ENCODE measurements around the gene LMNTD1.
"Not testable (repeated sequence)": the region's sequence is repeated elsewhere in the genome, so short reads cannot be mapped to it uniquely, and the experiment has no call there.

Gene LMNTD1

GRCh38 chr12:25553098-25553497 lies at the start of gene LMNTD1:
Gene LMNTD1 (minus strand): TSS chr12:25553283. CDS start chr12:25552959, 324 bp downstream.
- no peak for DNase-seq (ENCODE audit: low spot score)

GRCh38 chr12:25598956-25599355 lies 45.9 kb upstream of the LMNTD1 start:
- DNase-seq (ENCODE audit: low spot score), result no peak

- DNase-seq (ENCODE audit: low spot score), result not testable (repeated sequence)
These were observed 42.4 kb upstream of the LMNTD1 start for GRCh38 chr12:25595496-25595895.

GRCh38 chr12:25594376-25594775 lies 41.3 kb upstream of the LMNTD1 start:
- no peak for DNase-seq (ENCODE audit: low spot score)

GRCh38 chr12:25592725-25593495 lies 39.8 kb upstream of the LMNTD1 start:
- DNase-seq (ENCODE audit: low spot score), result no peak

GRCh38 chr12:25591144-25591543 lies 38.1 kb upstream of the LMNTD1 start:
- no peak for DNase-seq (ENCODE audit: low spot score)

GRCh38 chr12:25590011-25590721 lies 37.1 kb upstream of the LMNTD1 start:
- no peak for DNase-seq (ENCODE audit: low spot score)

GRCh38 chr12:25587346-25587745 lies 34.3 kb upstream of the LMNTD1 start:
- DNase-seq (ENCODE audit: low spot score), result no peak

GRCh38 chr12:25585662-25586061 lies 32.6 kb upstream of the LMNTD1 start:
- no peak for DNase-seq (ENCODE audit: low spot score)

GRCh38 chr12:25585021-25585523 lies 32.0 kb upstream of the LMNTD1 start:
- no peak for DNase-seq (ENCODE audit: low spot score)

- DNase-seq (ENCODE audit: low spot score), result no peak
These were observed 31.5 kb upstream of the LMNTD1 start for GRCh38 chr12:25584596-25584995.

- DNase-seq (ENCODE audit: low spot score), result no peak
These were observed 30.5 kb upstream of the LMNTD1 start for GRCh38 chr12:25583545-25583944.

GRCh38 chr12:25581067-25581466 lies 28.0 kb upstream of the LMNTD1 start:
- DNase-seq (ENCODE audit: low spot score), result peak; percentile 4

GRCh38 chr12:25578411-25579143 lies 25.5 kb upstream of the LMNTD1 start:
- DNase-seq (ENCODE audit: low spot score), result no peak

GRCh38 chr12:25574761-25575160 lies 21.7 kb upstream of the LMNTD1 start:
- no peak for DNase-seq (ENCODE audit: low spot score)

GRCh38 chr12:25573346-25573745 lies 20.3 kb upstream of the LMNTD1 start:
- no peak for DNase-seq (ENCODE audit: low spot score)

- DNase-seq (ENCODE audit: low spot score), result no peak
These were observed 17.3 kb upstream of the LMNTD1 start for GRCh38 chr12:25570418-25570817.

GRCh38 chr12:25566202-25566949 lies 13.3 kb upstream of the LMNTD1 start:
- no peak for DNase-seq (ENCODE audit: low spot score)

GRCh38 chr12:25558586-25558985 lies 5.5 kb upstream of the LMNTD1 start:
- DNase-seq (ENCODE audit: low spot score), result no peak

GRCh38 chr12:25557830-25558436 lies 4.8 kb upstream of the LMNTD1 start:
- DNase-seq (ENCODE audit: low spot score), result peak; percentile 35

GRCh38 chr12:25556153-25556552 lies 3.1 kb upstream of the LMNTD1 start:
- no peak for DNase-seq (ENCODE audit: low spot score)
